Stimulated activated CD4-positive, alpha-beta T cell treated with anti-CD3 and anti-CD28 coated beads, Interleukin-1b, Interleukin-23, amount 100 ng/mL, for 1 hour (primary cell): ENCODE measurements around the gene CLK1.
A peak's percentile ranks its signal among the peaks of the same experiment; 100 is the strongest.

ENCODE experiments used
- DNase-seq, 2 donors: peaks; one replicate each; pipeline ENCODE4 v3.0.0-alpha.2; 2020; ENCODE audit warnings: low read depth in 2 of 2

The CLK1 gene

DNA sequence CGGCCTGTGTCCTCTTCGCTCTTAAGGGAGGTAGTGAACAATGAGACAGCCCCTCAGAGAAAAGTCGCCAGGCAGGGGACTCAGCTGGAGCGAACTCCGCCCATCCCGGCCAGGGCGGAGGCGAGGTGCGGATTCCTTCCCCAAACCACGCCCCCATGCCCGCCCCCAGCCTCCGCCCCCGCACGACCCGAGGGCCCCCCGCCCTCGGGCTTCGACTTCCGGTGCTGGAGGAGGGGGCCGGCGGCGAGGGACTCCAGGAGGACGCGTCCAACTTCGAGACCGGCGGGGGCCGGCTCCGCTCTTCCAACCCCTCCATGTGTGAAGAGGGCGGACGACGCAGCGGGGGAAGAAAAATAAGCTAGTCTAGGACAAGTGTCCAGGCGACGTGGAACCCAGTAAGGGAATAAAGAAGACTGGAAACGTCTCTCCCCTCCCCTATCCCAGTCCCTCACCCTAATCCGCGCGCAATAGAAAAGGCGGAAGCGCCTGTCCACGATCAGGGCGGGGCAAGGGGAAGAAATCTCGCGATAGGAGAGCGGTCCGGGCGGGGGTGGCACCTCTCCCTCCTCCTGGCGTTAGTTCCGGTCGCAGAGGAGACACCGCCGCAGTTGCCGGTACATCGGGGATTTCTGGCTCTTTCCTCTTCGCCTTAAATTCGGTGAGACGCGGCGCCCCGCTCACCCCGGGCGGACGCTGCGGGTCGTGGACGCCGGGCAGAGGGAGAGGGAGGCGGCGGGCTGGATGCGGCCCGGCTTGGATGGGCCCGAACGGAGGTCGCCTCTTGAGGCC lies 52.9 kb downstream of the CLK1 start, which contains the start of gene BZW1:
TSS of gene BZW1 (plus strand) at position 578 of the 789 bp plus-strand sequence. CDS start 1,308 bp downstream, outside the sequence.
- DNase-seq: peak; percentile 88 to 94

DNA sequence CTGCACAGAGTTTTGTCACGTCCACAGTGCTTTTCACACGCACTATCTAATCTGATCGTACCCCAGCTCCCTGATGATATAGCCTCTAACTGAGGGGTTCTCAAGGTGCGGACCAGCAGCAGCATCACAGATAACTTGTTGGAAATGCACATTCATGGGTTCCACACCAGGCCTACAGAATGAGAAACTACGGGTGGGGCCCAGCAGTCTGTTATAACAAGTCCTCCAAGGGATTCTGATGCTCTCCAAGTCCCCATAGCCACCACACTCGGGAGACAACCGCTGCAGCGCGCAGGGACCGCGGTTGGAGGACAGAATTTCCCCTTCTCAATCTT lies 53.5 kb downstream of the CLK1 start:
- DNase-seq: no peak

DNA sequence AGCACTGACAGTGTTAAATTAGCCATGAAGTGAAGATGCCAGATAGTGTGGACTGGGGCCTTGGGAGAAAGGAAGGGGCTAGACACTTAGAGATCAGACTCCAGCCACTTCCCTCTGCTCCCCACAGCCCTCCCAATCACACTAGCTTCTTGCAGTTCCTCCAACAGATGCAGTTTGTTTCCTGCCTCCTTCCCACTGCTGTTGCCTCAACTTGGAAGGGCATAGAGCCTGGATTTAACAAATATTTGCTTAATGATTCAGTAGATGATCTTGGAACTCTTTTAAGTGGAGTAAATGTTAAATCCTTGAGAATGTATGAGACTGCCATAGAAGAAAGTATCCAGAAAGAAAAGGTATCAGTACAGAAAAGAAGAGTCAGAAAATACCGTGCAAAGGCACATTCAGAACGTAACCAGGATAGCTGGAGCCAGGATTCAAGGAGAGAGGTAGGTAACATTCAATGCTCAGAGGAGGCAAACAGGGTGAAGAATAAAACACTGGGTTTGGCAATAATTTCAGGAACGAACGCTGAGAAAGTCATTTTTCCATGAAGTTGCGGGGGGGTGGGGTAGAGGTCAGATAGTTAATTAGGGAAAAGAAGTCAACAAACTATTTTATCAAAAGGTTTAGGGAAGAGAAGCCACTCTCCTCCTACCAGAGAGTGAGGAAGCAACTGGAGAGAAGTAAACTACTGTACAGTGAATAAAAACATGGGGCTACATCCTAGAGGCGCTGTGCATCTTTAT lies 54.0 kb downstream of the CLK1 start:
- DNase-seq: no peak

DNA sequence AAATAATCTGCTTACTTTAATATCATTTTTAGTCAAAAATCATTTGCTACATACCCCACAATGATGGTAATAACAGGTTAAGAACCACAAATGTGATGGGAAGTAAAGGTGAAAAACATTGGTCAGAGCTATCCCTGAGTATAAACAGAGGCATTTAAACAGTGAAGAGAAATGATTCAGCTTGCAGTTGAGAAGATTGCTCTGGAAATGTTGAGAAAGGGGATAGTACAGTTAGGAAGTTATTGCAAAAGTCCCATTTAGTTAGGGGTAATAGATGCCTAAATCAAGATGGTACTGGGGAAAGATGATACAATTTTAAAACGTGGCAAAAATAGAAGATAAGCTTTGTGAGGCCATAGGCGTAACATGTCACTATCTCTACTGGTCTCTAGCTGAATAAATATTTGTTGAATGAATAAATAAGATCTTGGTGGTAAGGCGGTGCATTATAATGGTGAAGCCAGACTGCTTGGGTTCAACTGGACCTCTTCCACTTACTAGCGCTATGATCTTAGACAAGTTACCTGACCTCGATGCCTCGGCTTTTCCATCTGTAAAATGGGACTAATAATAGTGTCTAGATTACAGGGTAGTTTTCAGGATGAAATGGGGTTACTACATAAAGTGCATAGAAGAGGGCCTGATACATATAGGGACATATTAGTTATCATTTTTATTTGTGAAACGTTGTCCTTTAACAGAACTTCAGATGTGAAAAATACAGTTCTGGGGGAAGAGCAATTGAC lies 54.8 kb downstream of the CLK1 start:
- no peak for DNase-seq
